GM21390 (cell line): ENCODE results near the gene EIF1AD.
"Not testable (repeated sequence)": the region's sequence is repeated elsewhere in the genome, so short reads cannot be mapped to it uniquely, and the experiment has no call there.

Experiments
- ATAC-seq: cut with Tn5 transposase; IDR thresholded peaks from one replicate; pipeline ENCODE4 v1.9.1; 2021; ENCODE audit not compliant: unreplicated experiment

Gene EIF1AD

GRCh38 chr11:66001942-66002647 is at the start of gene EIF1AD, which contains the start of gene BANF1:
TSS of gene EIF1AD (minus strand) at chr11:66002157. CDS start at chr11:66000389, 1,768 bp downstream.
TSS of gene BANF1 (plus strand) at chr11:66002503. CDS start at chr11:66003251, 748 bp downstream.
- ATAC-seq: peak; percentile 70

GRCh38 chr11:66051371-66051765 is 49.4 kb upstream of the EIF1AD start:
- no peak for ATAC-seq

- ATAC-seq: no peak
Measured at GRCh38 chr11:66050581-66051231, 48.7 kb upstream of the EIF1AD start.

GRCh38 chr11:66048547-66049323 is 46.8 kb upstream of the EIF1AD start, which contains the start of gene GAL3ST3:
TSS of gene GAL3ST3 (minus strand) at chr11:66049161. CDS start at chr11:66045415, 3,746 bp downstream.
- ATAC-seq: no peak

- no peak for ATAC-seq
Measured at GRCh38 chr11:66047541-66048365, 45.8 kb upstream of the EIF1AD start.

GRCh38 chr11:66046901-66047300 is 44.9 kb upstream of the EIF1AD start:
- ATAC-seq: no peak

GRCh38 chr11:66045177-66045639 is 43.3 kb upstream of the EIF1AD start:
- ATAC-seq: peak; percentile 46

GRCh38 chr11:66044757-66045156 is 42.8 kb upstream of the EIF1AD start:
- no peak for ATAC-seq

GRCh38 chr11:66042996-66043906 is 41.3 kb upstream of the EIF1AD start:
- ATAC-seq: no peak

- no peak for ATAC-seq
Measured at GRCh38 chr11:66042227-66042995, 40.5 kb upstream of the EIF1AD start.

GRCh38 chr11:66039765-66040164 is 37.8 kb upstream of the EIF1AD start:
- ATAC-seq: no peak

GRCh38 chr11:66037327-66037726 is 35.4 kb upstream of the EIF1AD start:
- no peak for ATAC-seq

- ATAC-seq: no peak
Measured at GRCh38 chr11:66036334-66036710, 34.4 kb upstream of the EIF1AD start.

- no peak for ATAC-seq
Measured at GRCh38 chr11:66035653-66036333, 33.8 kb upstream of the EIF1AD start.

- ATAC-seq: no peak
Measured at GRCh38 chr11:66032957-66033735, 31.2 kb upstream of the EIF1AD start.

- ATAC-seq: no peak
Measured at GRCh38 chr11:66026017-66026529, 24.1 kb upstream of the EIF1AD start, which contains the start of gene CATSPER1. TSS of gene CATSPER1 (minus strand) at chr11:66026479. CDS start at chr11:66026379, 100 bp downstream.

GRCh38 chr11:66023186-66023440 is 21.2 kb upstream of the EIF1AD start:
- ATAC-seq: not testable (repeated sequence)
